NCI-H2196 treated with DMSO at 0.1 percent for 48 hours (cell line): ENCODE measurements around the gene MCC.

Experiments used
- DNase-seq: peaks from one replicate; lab custom pipeline; 2025; ENCODE audit not compliant: unreplicated experiment; lab: John Stamatoyannopoulos, UW

MCC gene

GRCh38 chr5:113373426-113373825, 114.8 kb downstream of the MCC start:
- no peak for DNase-seq

GRCh38 chr5:113371721-113372196, 116.5 kb downstream of the MCC start:
- no peak for DNase-seq

- no peak for DNase-seq
Observed at GRCh38 chr5:113367586-113367985, 120.7 kb downstream of the MCC start.

- no peak for DNase-seq
Observed at GRCh38 chr5:113364466-113364865, 123.8 kb downstream of the MCC start.

GRCh38 chr5:113361701-113362100, 126.6 kb downstream of the MCC start:
- no peak for DNase-seq

DNA sequence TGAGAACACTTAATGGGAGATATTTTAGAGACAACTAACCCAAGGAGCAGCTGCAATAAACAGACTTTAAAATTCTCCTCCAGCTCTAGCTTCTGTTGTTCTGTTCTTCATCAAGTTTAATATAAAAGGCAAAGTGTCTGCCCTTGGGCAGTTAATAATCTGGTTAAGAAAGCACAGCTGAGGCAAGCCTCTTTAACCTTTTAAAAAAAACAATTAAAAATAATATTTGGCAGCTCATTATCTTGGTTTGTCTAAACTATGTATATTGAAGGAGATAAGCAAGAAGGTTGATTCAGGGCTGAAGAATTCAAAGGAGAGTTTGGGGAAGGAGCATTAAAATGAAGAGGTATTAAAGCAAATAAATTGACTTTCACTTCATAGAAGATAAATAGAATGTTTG, 128.8 kb downstream of the MCC start:
- DNase-seq: no peak

DNA sequence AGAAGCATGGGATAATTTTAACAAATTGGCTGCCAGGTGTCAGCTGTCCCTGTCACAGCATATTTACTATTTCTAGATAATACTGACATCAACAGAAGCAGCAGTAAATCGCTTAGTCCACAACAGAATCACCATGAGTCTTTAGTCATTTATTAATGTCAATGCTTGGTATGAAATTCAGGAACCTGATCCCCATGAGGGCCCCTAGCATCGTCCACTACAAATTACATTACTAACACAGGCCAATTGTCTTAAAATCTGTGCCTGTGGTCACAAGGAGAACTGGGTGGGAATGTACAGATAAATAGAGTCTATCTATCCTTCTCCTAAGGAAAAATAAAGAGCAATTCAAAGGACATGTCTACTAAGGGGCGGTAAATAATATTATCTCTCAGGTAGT, 129.6 kb downstream of the MCC start:
- DNase-seq: no peak

GRCh38 chr5:113357696-113358476, 130.4 kb downstream of the MCC start:
- no peak for DNase-seq

DNA sequence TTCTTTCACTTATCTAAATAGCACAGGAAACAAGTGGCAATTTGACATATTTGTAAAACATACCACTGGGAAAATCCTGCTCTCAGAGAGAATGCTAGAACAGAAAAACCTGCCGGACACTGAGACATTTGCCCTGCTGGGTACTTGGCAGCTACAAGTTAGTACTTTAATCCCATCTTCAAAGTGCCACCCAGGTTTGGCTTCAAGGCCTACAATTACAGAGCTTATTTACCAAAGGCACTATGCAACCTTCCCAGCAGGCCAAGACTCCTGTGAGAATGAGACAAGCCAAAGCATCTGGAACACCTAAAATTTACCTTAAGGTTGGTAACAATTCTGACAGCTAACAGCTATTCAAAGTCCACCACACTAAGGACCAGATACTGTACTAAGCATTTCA, 131.8 kb downstream of the MCC start:
- DNase-seq: no peak

DNA sequence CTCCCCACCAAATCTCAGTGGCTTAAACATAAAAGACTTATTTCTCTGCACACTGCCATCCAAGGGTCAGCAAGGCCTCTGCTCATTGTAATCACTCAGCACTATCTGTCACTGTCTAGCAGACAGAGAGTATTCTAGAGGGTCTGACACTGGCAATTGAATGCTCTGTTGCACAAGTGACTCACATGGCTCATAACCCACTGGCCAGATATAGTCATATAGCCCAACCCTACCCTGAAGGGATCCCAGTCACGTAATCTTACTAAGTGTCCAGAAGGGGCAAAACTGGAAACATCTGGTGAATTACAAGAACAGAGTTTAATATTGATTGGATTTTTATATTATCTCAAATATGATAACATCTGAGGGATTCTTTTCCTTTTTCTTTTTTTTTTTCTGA, 134.2 kb downstream of the MCC start:
- no peak for DNase-seq

- no peak for DNase-seq
Observed at GRCh38 chr5:113347572-113347971, 140.7 kb downstream of the MCC start.

GRCh38 chr5:113344973-113345940, 143.0 kb downstream of the MCC start:
- no peak for DNase-seq

DNA sequence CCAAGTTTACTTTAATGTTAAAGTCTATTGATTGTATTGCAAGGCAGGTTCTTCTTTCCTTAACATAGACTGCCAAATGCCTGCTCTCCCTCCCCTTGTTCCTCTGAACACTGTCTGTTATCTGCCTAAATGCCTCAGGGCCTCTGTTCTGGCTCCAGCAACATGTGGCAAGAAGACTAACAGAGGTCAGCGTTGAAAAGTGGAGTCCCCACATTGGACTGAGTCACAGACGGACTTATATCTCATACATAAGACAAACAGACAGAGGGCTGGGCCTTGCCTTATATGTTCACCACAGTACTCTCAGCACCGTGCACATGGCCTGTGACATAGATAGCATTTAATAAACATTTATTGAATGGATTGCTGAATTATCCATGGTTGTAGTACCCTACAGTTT, 144.9 kb downstream of the MCC start:
- no peak for DNase-seq

DNA sequence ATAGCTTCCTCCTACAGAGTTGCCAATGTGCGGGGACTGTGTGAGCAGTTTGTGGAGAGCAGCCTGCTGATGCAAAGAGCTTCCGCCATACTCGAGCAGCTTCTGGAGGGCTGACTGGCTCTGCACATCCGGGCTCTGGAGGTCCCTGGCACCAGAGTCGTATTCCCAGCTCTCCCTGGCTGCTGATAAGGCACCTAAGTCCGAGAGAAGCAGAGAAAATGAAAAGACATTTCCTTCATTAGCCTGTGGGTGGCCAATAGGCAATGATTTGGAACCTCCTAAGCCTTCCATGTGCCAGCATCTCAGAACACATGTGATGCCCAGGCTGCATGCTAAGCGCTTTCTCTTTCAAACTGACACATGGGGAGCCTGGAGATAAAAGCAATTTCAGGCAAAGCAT, 147.7 kb downstream of the MCC start:
- no peak for DNase-seq

GRCh38 chr5:113338628-113339027, 149.6 kb downstream of the MCC start:
- DNase-seq: no peak

GRCh38 chr5:113337515-113338415, 150.5 kb downstream of the MCC start:
- DNase-seq: no peak

GRCh38 chr5:113336975-113337374, 151.3 kb downstream of the MCC start:
- no peak for DNase-seq

- no peak for DNase-seq
Observed at GRCh38 chr5:113333411-113333810, 154.8 kb downstream of the MCC start.

- DNase-seq: no peak
Observed at GRCh38 chr5:113331209-113331551, 157.1 kb downstream of the MCC start.

GRCh38 chr5:113330533-113331208, 157.6 kb downstream of the MCC start:
- no peak for DNase-seq
